ENCODE data around the gene PEX11A.
A peak's percentile ranks its signal among the peaks of the same experiment; 100 is the strongest.

PEX11A gene

GRCh38 chr15:89656116-89656815 is 34.3 kb downstream of the PEX11A start:
- DNase-seq (ENCODE audit: low read depth in 2 of 3, low spot score in 1 of 3) = no peak

DNA sequence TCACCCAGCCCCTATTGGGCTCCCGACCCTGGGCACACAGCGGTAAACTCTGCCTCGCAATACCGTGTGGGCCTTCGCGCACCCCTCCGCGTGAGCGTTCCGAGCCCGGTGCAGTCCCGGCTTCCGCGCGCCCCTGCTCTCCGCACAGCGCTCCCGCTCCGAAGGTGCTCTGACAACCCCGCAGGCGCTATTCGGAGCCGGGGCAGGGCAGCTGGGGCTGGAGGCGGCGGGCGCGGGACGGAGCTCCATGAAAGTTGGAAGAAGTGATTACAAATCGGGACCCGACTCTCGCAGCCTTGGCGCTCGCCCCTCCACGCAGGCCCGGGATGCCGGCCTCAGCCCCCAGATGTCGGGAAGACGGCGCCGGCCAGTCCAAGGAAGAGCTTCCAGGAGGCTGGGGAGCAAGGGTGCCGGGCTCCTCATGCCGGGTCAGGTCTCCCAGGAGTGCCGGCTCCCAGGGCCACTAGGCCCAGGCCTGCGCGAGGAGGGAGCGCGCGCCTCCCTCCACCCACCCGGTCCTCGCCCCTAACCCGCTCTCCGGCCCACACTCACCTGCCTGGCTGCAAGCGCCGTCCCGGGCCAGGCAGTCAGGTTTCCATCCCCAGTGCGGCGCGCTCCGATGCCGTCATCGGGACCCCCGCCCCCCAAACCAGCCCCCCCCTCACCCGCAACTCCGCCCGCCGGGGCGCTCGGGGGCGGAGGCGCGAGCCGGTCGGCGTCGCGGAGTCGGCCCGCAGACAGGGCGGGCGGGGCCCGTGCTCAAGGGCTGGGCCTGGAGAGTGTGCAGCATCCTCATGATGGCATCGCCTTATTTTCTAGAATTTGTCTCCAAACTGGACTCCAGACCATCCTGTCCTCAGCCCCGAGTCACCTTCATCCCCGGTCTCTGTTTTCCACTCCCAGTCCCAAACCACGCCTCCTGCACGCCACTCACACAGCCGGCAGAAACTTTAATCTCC is 35.4 kb downstream of the PEX11A start, which contains the start of gene KIF7:
Gene KIF7, minus strand, starts transcription at position 621 of the 959 bp plus-strand sequence. CDS start 2,537 bp downstream, outside the sequence.
- peak in 1 of 3 donors; percentile 6 for DNase-seq (ENCODE audit: low read depth in 2 of 3, low spot score in 1 of 3)

DNA sequence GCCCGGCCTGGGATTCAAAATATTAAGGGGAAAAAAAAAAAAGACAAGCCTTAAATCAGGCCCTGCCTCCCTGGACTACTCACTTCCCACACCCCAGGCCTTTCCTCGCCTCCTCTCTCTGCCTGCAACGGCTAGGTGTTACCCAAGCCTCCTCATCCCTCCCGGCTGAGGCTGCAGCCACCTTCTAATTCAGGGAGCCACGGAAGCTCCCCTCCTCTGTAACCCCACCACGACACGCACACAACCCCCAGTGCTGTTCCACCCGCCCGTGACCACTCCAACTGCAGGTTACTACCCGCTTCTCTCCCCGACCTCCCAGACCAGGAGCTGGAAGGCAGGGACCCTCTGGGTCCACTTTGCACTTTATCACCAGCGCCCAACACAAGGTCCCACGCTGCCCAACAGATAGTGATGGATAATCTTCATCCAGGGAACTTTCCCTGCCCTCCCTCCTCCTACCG is 36.2 kb downstream of the PEX11A start:
- no peak for DNase-seq (ENCODE audit: low read depth in 2 of 3, low spot score in 1 of 3)

DNA sequence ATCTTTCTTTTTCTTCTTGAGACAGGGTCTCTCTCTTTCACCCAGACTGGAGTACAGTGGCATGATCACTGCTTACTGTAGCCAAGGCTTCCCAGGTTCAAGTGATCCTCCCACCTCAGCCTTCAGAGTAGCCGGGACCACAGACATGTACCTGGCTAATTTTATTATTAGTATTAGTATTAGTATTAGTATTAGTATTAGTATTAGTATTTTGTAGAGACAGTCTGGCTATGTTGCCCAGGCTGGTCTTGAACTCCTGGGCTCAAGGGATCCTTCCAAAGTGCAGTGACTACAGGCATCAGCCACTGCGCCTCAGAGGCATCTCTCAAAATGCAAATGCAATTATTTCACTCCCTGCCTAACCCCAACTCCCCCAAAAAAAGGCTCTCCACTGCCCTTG is 37.0 kb downstream of the PEX11A start:
- DNase-seq (ENCODE audit: low read depth in 2 of 3, low spot score in 1 of 3) = no peak

- no peak for DNase-seq (ENCODE audit: low read depth in 2 of 3, low spot score in 1 of 3)
These were observed 37.9 kb downstream of the PEX11A start for GRCh38 chr15:89652666-89653065.

DNA sequence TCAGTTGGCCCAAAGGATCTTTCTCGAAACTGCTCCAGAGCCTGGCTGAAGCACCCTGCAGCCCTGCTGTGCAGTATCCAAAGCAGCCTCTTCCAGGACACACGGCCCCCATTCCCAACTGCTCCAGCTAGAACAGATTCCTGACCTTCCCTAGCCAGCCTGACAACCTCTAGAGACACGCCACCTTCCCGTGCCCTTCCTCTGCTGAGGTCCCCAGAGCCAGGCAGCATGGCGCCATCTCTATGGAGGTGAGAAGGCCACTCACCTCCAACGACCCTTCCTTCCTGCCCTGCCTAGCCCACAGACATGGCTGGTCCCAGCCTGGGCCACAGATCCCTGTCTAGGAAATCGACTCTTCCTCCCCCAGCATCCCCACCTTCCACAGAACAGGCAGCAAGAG is 38.4 kb downstream of the PEX11A start:
- DNase-seq (ENCODE audit: low read depth in 2 of 3, low spot score in 1 of 3) = no peak

DNA sequence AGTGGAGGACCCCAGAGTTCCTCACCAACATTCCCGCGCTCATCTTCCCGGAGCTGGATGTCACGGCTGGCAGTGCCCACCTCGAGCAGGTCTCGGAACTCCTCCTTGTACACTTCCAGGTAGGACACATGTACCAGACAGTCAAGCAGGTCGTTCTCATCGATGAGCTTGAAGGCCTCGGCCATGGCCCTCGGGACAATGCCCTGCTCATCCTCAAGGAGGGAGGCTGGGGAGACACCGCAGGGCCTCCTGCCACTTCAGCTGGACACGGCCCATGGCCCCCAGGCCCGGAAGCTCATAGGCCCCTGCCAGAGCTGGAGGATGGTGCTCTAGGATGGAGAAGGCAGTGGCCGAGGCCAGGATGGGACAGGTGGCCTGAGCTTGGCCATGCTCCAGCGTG is 40.8 kb downstream of the PEX11A start:
- no peak for DNase-seq (ENCODE audit: low read depth in 2 of 3, low spot score in 1 of 3)

DNA sequence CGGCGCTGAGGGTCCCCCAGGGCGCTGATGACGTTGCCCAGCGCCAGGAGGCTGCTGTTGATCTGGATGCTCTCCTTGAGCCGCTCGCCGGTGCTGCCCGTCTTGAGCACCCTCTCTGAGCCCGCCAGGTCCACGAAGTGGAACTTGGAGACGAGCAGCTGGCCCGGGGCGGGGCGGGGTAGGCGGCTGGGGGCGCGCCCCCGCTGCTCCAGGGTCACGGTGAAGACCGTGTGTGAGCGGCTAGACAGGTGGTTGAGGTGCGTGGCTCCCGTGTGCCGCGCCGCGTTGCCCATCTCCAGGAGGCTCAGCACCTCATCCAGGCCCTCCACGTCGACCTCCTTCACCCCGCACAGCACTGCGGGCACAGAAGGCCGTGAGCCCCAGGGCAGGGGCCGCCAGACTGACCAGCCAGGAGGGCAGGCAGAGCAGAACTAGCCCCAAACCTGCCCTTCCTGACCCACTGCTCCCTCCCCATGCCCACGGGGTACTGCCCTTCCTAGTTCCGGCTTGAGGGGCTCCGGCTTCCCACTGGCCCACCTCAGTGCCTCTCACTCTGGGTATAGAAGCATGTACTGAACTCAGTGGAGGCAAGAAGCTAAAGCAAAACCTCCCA is 41.4 kb downstream of the PEX11A start:
- DNase-seq (ENCODE audit: low read depth in 2 of 3, low spot score in 1 of 3) = no peak

GRCh38 chr15:89648106-89649012 is 42.2 kb downstream of the PEX11A start:
- no peak for DNase-seq (ENCODE audit: low read depth in 2 of 3, low spot score in 1 of 3)

DNA sequence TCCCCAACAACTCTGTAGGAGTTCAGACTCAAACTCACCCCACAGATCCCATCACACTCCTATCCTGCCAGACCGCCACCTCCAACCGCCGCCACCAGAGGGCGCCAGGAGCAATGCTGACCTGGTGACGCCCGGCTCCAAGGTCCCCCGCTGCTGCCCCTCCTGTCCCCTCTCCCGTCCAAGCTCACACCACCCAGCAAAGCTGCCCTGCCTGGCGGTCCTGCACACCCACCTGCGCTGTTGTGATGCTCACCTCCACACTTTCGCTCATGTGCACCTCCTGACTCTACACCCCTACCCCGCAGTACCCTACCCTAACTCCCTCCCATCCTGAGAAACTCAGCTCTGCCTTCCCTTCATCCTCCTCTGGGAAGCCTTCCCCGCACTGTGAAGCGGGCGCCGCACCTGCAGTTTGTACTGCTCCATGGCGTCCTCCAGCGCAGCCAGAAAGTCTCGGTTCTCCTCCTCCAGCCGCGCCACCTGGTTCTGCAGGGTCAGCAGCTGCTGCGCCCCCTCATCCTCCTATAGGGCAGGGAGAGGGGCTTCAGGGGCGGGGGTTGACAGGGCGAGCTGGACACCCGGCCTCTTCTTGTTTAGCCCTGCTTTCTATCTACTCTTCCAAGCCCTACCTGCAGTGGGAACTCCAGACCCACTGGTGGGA is 43.2 kb downstream of the PEX11A start:
- DNase-seq (ENCODE audit: low read depth in 2 of 3, low spot score in 1 of 3) = peak; percentile 57 to 79 (median 66)

DNA sequence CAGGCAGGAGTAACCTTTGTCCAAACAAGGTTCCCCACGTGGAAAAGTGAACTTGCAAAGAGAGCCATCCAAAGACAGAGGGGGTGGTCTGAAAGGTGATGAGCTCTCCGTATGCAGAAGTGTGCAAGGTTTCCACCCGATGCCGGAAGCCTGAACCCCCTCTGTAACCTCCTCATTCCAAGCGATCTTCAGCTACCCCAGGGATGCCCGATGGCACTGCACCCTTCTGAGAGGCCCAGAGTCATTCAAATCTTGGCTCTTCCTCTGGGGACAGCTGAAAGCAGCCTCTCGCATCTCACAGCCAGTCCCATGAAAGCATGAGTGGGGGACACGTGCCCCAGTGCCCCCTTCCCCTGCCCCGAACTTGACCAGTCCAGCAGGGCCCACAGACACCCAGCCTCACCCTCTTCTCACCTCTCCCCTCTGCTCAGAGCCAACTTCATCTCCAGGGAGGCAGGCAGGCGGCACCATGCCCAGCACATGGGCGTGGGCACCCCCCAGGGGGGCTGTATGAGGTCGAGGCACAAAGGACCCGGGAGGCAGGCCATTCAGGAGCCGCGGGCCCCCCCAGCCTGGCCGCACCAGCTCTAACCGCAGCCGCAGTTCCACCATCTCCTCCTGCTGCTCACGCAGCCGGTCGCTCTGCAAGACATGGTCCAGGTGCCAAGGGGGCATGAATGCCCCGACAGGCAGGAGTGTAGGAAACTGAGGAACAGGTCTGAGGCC is 44.0 kb downstream of the PEX11A start:
- no peak for DNase-seq (ENCODE audit: low read depth in 2 of 3, low spot score in 1 of 3)

DNA sequence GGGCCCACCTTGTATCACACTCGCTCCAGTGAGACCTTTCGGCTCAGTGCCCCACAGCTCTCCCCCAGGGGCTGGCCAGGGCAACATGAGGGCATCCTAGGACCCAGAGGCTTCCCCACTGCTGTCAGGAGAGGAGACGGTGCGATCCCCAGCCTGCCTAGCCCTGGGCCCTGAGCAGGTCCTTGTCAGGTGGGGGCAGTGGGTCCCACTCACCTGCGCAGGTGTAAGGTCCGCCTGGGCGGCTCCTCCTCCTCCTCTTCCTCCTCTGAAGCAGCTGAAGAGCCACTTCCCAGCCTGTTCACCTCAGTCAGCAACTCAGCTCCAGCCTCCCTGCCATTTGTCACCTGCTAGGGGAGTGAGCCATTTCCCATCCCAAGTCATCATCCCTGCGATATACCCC is 44.9 kb downstream of the PEX11A start:
- no peak for DNase-seq (ENCODE audit: low read depth in 2 of 3, low spot score in 1 of 3)

GRCh38 chr15:89642106-89642505 is 48.4 kb downstream of the PEX11A start:
- DNase-seq (ENCODE audit: low read depth in 2 of 3, low spot score in 1 of 3) = no peak

DNA sequence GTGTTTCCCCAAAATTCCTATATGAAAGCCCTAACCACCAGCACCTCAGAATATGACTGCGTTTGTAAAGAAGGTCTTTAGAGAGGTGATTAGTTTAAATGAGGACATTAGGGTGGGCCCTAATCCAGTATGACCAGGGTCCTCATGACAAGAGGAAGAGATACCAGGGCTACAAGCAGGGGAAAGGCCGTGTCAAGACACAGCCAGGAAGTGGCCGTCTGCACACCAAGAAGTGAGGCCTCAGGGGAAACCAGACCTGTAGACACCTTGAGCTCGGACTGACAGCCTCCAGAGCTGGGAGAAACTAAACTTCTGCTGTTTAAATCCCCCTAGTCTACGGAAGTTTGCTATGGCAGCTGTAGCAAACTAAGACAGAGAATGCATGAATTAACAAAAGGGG is 49.5 kb downstream of the PEX11A start:
- DNase-seq (ENCODE audit: low read depth in 2 of 3, low spot score in 1 of 3) = no peak

DNA sequence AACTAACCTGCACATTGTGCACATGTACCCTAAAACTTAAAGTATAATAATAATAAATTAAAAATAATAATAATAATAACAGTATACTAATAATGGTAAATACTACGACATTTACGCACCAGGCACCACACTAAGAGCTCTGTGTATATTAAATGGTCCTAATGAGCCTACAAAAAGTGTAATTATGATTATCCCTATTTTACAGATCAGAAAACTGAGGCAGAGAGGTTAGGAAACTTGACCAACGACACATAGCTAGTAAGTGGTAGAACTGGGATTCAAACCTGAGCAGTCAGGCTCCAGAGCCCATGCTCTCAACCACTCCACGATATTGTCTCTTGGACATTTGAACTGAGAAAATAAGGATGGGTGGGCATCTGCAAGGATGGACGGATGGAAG is 50.3 kb downstream of the PEX11A start:
- DNase-seq (ENCODE audit: low read depth in 2 of 3, low spot score in 1 of 3) = no peak

- DNase-seq (ENCODE audit: low read depth in 2 of 3, low spot score in 1 of 3) = no peak
These were observed 57.0 kb downstream of the PEX11A start for GRCh38 chr15:89633585-89633984.

GRCh38 chr15:89632563-89633430 is 57.8 kb downstream of the PEX11A start:
- no peak for DNase-seq (ENCODE audit: low read depth in 2 of 3, low spot score in 1 of 3)

DNA sequence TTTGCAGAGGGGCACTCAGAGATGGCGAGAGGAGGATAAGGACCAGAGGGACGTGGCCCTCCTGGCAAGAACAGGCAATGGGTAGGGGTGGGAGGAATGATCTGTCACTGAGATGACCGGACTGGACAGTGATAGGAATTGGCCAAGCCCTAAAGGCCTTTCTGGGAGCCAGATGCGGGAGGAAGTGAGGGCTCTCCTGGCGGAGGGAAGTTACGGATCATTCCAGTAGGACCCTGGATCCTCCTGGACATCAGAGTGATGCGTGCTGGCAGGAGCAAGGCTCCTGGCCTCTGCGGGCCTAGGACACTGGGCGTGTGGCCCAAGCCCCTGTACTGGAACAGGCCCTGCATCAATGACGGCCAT is 58.7 kb downstream of the PEX11A start:
- DNase-seq (ENCODE audit: low read depth in 2 of 3, low spot score in 1 of 3) = no peak

All from stimulated activated CD4-positive, alpha-beta T cell treated with anti-CD3 and anti-CD28 coated beads, Interleukin-12 subunit alpha, Interleukin-12 subunit beta, amount 100 ng/mL, for 48 hours (primary cell).